Measurements from ENCODE around the gene PIK3R6. TPM values are rescaled to one million over a fixed set of nuclear protein-coding genes. Genes with fewer than 3 reads are reported as not detected.

The PIK3R6 gene
- total RNA-seq, 1 donor from 2014 or later, result not detected

DNA sequence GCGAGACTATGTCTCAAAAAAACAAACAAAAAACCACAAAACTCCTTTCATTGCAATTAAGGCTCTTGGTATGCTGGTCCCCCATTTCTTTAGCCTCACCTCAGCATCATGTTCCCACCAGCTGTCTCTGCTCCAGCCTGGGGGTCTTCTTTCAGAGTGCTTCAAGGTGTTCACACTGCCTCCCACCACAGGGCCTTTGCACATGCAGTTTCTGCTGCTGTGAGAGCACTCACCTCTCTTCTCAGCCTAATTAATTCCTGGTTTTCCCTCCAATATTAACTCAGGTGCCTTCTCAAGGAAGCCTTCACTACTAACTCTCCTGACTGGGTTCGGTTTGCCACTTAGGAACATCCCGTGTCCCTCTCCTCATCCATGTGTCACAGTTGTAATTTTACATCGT is 15.9 kb upstream of the PIK3R6 start:
- no peak for DNase-seq (ENCODE audit: low read depth)
- TF ChIP-seq, protein P1, sequence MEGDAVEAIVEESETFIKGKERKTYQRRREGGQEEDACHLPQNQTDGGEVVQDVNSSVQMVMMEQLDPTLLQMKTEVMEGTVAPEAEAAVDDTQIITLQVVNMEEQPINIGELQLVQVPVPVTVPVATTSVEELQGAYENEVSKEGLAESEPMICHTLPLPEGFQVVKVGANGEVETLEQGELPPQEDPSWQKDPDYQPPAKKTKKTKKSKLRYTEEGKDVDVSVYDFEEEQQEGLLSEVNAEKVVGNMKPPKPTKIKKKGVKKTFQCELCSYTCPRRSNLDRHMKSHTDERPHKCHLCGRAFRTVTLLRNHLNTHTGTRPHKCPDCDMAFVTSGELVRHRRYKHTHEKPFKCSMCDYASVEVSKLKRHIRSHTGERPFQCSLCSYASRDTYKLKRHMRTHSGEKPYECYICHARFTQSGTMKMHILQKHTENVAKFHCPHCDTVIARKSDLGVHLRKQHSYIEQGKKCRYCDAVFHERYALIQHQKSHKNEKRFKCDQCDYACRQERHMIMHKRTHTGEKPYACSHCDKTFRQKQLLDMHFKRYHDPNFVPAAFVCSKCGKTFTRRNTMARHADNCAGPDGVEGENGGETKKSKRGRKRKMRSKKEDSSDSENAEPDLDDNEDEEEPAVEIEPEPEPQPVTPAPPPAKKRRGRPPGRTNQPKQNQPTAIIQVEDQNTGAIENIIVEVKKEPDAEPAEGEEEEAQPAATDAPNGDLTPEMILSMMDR (conservative IDR thresholded peaks at IDR 0.05; ENCODE audit: low read depth, low read length), result no peak
- no peak overlapping the region for H3K4me3 ChIP-seq (ENCODE audit: low read depth, low read length)

DNA sequence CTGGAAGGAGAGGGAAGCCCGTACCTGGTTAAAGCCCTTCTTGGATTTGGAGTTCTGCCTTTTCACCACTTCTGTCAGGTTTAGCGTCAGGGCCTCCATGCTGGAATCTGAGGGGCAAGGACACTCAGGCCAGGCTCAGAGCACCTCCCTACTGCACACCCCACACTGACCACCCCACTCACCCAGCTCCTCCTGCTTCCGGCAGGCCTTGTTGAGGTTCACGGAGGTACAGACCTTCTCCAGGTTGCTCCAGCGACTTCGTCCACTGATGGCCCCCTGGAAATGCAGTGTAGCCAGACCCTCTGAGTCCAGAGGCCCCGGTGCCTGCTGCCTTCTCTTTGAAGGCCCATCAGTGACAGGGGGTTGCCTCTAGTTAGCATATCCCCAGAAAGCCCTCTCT is 14.1 kb upstream of the PIK3R6 start:
- TF ChIP-seq, protein P1 (conservative IDR thresholded peaks at IDR 0.05; ENCODE audit: low read depth, low read length), result no peak
- no peak for DNase-seq (ENCODE audit: low read depth)

DNA sequence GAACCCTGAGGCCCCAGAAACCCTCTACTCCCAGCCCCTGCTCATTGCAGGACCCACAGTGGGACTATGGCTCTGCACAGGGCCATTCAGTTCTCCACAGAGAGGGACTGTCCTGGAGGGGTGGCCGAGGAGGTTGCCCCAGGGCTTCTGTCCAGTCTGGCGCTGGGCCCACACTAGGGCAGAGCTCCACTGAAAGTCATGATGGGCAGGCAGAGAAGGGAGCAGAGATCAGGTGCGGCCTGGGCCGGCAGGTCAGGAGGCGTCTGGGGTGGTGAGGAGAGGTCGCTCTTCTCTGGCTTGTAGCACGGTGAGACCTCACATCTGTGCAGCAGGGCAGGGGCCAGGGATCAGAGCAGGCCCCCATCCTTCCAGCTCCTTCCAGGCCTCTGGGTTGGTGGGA is 13.0 kb upstream of the PIK3R6 start:
- no peak overlapping the region for H3K4me3 ChIP-seq (ENCODE audit: low read depth, low read length)
- TF ChIP-seq, protein P1 (conservative IDR thresholded peaks at IDR 0.05; ENCODE audit: low read depth, low read length), result no peak
- no peak for DNase-seq (ENCODE audit: low read depth)

More for the DNA sequence above, 14.1 kb upstream of the PIK3R6 start:
- H3K4me3 ChIP-seq (ENCODE audit: low read depth, low read length), result no peak overlapping the region

DNA sequence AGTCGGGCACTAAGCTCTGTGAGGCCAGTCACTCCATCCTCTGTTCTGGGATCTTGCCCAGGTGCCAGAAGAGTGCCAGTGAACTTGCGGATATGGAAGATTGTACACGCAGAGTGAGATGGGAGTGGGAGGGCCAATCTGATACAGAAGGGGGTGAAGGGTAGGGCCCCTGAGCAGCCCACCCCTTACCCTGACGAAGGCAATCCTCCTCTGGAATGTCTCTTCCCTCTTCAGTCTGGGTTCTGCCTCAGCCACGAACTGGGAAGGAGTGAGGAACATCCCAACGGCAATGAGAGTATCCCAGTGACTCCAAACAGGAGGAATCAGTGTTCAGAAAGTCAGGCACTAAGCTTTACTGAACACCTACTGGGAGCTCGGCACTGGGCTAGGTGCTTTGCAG is 11.9 kb upstream of the PIK3R6 start:
- DNase-seq (ENCODE audit: low read depth), result no peak
- TF ChIP-seq, protein P1 (conservative IDR thresholded peaks at IDR 0.05; ENCODE audit: low read depth, low read length), result no peak
- H3K4me3 ChIP-seq (ENCODE audit: low read depth, low read length), result no peak overlapping the region

DNA sequence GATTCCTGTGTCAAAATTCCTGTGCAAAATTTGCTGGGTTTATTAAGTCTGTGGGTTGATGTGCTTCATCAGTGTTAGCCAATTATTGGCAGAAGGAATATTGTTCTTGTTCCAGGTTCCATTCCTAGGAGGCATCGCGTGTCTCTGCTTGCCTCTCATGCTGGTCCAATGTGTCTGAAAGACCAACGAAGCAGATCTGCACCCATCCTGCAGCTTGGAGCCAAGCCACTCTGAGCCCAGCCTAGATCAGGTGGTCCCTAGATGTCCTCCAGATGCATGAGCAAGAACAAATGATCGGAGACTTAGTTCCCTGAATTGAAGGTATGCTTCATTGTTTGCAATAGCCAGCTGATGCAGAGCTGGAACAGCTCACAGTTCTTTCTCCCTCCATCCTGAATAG is 10.5 kb upstream of the PIK3R6 start:
- no peak overlapping the region for H3K4me3 ChIP-seq (ENCODE audit: low read depth, low read length)
- DNase-seq (ENCODE audit: low read depth), result no peak
- TF ChIP-seq, protein P1 (conservative IDR thresholded peaks at IDR 0.05; ENCODE audit: low read depth, low read length), result no peak

DNA sequence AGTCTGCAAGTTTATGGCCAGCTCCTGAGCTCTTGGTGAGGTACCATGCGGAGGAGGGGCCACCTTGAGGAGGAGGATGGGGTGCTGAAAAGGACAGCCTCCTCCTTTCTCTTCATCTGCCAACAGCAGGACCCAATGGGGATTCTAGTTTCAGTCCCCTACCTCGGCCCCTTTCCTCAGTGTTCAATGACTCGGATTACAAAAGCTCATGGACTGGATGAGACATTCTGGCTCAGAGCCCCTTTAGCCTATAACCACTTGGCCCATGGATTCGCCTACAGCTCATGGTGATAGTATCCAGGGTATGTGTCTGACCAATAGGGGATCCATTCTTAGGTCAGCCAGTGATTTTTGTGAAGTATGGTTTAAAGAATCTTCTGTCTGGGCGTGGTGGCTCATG is 8.5 kb upstream of the PIK3R6 start:
- DNase-seq (ENCODE audit: low read depth), result no peak
- no peak overlapping the region for H3K4me3 ChIP-seq (ENCODE audit: low read depth, low read length)
- TF ChIP-seq, protein P1 (conservative IDR thresholded peaks at IDR 0.05; ENCODE audit: low read depth, low read length), result no peak

DNA sequence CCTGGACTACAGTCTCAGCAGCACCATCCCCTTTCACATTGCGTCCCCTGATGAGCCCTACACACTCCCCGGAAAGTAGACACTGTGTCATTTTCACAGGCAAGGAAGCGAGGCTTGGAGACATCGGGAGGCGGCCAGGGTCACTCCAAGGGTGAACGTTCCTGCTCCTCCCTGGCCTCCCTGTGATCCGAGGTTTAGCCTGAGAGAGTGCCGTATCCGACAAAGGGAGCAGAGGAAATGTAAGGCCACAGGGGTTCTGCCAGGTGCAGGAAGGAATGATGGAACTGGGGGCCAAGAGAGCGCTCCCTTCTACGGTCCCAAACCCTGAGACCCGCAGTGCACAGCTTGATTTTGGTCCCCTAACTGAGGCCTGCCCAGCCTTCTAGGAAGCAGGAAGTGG is 8.0 kb upstream of the PIK3R6 start:
- TF ChIP-seq, protein P1 (conservative IDR thresholded peaks at IDR 0.05; ENCODE audit: low read depth, low read length), result no peak
- no peak overlapping the region for H3K4me3 ChIP-seq (ENCODE audit: low read depth, low read length)
- no peak for DNase-seq (ENCODE audit: low read depth)

Measured in epithelial cell of proximal tubule (primary cell).